ENCODE data around the gene PCDHGA9. TPM values are rescaled to one million over a fixed set of nuclear protein-coding genes. Genes with fewer than 3 reads are reported as not detected.
"Not testable (repeated sequence)": the region's sequence is repeated elsewhere in the genome, so short reads cannot be mapped to it uniquely, and the experiment has no call there.

Gene PCDHGA9
- total RNA-seq, 4 donors from 2014 or later, result 8.4 to 13.8 (median 11.9) TPM

DNA sequence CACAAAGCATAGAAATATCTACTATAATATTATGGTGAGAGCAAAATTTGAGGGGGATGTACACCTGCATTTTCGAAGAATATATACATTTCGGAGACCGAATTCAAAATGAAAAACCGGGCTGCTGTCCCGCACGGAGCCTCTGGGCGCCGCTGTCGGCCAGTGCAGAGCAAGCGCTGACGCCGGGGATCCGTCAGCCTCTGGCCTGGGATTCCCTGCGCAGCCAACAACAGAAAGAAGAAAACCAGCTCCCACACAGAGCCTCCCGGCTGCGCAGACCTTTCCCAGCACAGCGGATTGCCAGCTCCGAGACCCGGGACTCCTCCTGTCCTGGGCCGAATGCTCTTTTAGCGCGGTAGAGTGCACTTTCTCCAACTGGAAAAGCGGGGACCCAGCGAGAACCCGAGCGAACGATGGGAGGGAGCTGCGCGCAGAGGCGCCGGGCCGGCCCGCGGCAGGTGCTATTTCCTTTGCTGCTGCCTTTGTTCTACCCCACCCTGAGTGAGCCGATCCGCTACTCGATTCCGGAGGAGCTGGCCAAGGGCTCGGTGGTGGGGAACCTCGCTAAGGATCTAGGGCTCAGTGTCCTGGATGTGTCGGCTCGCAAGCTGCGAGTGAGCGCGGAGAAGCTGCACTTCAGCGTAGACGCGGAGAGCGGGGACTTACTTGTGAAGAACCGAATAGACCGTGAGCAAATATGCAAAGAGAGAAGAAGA, 5.4 kb downstream of the PCDHGA9 start, which contains the start of gene PCDHGB6:
PCDHGB6 (plus strand) TSS at position 232 of the 716 bp plus-strand sequence; CDS start at position 414, 182 bp downstream.
- not testable (repeated sequence) for DNase-seq (ENCODE audit: low spot score in 2 of 2); H3K27me3 ChIP-seq; H3K27ac ChIP-seq; H3K4me1 ChIP-seq
- Histone ChIP-seq H3K4me3 (peak within 1 kb of the TSS in 3 of 4 donors; percentile 7 to 42 (median 16)), H3K36me3 (peaks cover 0 to 42% (median 0%) of the 10 kb centered on the region in 3 donors), H3K9me3 (peaks cover 3 to 99% (median 46%) of the 10 kb centered on the region in 4 donors)
- TF ChIP-seq, protein P1, sequence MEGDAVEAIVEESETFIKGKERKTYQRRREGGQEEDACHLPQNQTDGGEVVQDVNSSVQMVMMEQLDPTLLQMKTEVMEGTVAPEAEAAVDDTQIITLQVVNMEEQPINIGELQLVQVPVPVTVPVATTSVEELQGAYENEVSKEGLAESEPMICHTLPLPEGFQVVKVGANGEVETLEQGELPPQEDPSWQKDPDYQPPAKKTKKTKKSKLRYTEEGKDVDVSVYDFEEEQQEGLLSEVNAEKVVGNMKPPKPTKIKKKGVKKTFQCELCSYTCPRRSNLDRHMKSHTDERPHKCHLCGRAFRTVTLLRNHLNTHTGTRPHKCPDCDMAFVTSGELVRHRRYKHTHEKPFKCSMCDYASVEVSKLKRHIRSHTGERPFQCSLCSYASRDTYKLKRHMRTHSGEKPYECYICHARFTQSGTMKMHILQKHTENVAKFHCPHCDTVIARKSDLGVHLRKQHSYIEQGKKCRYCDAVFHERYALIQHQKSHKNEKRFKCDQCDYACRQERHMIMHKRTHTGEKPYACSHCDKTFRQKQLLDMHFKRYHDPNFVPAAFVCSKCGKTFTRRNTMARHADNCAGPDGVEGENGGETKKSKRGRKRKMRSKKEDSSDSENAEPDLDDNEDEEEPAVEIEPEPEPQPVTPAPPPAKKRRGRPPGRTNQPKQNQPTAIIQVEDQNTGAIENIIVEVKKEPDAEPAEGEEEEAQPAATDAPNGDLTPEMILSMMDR (IDR thresholded peaks at IDR 0.05), result peak; percentile 9 to 53 (median 41)
- 13% methylated on average over 37 to 41 of the region's 51 CpGs for WGBS, 2 donors

DNA sequence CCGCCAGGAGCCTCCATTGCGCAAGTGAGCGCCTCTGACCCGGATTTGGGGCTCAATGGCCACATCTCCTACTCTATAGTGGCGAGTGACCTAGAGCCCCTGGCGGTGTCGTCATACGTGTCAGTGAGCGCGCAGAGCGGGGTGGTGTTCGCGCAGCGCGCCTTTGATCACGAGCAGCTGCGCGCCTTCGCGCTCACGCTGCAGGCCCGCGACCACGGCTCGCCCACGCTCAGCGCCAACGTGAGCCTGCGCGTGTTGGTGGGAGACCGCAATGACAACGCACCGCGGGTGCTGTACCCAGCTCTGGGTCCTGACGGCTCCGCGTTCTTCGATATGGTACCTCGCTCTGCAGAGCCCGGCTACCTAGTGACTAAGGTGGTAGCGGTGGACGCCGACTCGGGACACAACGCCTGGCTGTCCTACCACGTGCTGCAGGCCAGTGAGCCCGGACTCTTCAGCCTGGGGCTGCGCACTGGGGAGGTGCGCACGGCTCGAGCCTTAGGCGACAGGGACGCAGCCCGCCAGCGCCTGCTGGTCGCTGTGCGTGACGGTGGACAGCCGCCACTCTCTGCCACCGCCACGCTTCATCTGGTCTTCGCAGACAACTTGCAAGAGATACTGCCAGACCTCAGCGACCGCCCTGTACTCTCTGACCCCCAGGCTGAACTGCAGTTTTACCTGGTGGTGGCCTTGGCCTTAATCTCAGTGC, 7.2 kb downstream of the PCDHGA9 start:
- peaks cover 5 to 99% (median 48%) of the 10 kb centered on the region in 4 donors for H3K9me3 ChIP-seq
- H3K27me3 ChIP-seq, result no peaks in the 10 kb centered on the region
- 28% methylated on average over 20 to 48 of the region's 64 CpGs for WGBS, 2 donors
- H3K4me1 ChIP-seq, result peaks cover 0 to 4% (median 0%) of the 10 kb centered on the region in 4 donors
- no peak overlapping the region for H3K27ac ChIP-seq
- no peak overlapping the region for H3K4me3 ChIP-seq
- H3K36me3 ChIP-seq, result peaks cover 0 to 40% (median 0%) of the 10 kb centered on the region in 3 donors
- no peak for TF ChIP-seq POLR2A (IDR thresholded peaks at IDR 0.05)
- no peak for TF ChIP-seq EP300 (IDR thresholded peaks at IDR 0.05)
- TF ChIP-seq, protein P1 (IDR thresholded peaks at IDR 0.05), result no peak
- no peak for DNase-seq (ENCODE audit: low spot score in 2 of 2)

DNA sequence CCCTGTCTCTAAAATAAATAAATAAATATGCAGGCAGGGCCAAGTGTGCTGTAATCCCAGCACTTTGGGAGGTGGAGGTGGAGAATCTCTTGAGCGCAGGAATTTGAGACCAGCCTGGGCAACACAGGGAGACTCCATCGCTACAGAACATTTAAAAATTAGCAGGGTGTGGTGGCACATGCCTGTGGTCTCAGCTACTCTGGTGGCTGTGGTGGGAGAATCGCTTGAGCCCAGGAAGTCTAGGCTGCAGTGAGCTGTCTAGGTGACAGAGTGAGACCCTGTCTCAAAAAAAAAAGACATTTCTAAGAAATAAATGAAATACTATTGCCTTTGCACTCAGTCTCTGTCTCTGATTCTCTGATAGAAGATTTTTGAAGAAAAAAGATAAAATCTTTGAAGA, 9.0 kb downstream of the PCDHGA9 start:
- Histone ChIP-seq H3K4me1 (peaks cover 0 to 4% (median 0%) of the 10 kb centered on the region in 4 donors), H3K27me3 (no peaks in the 10 kb centered on the region), H3K36me3 (peaks cover 0 to 34% (median 0%) of the 10 kb centered on the region in 3 donors), H3K9me3 (peaks cover 5 to 99% (median 45%) of the 10 kb centered on the region in 4 donors), H3K27ac (no peak overlapping the region), H3K4me3 (no peak overlapping the region)
- TF ChIP-seq, protein P1 (IDR thresholded peaks at IDR 0.05), result no peak
- DNase-seq (ENCODE audit: low spot score in 2 of 2), result no peak
- WGBS, 2 donors, result 61 to 73% methylated on average over 3 of the region's 3 CpGs

DNA sequence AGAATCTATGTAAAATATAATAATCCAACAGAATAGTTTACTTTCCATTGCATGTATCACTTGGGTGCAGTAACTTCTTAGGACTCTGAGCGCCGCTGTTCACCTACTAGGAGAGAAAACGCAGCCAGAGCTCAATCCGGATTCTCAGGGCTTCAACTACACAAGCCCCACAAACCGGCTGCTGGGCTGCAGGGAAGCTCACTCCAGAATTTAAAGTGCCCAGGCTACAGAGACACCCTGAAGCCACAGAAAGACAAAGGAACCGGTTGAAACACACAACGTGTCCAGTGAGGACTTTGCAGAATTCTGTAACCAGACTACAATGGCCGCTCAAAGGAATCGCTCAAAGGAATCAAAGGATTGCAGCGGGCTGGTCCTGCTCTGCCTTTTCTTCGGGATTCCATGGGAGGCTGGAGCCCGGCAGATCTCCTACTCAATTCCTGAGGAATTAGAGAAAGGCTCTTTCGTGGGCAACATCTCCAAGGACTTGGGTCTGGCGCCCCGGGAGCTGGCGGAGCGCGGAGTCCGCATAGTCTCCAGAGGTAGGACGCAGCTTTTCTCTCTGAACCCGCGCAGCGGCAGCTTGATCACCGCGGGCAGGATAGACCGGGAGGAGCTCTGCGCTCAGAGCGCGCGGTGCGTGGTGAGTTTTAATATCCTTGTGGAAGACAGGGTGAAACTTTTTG, 10.4 kb downstream of the PCDHGA9 start, which contains the start of gene PCDHGA10:
PCDHGA10 (plus strand) TSS at position 134 of the 686 bp plus-strand sequence; CDS start at position 323, 189 bp downstream.
- 14 to 20% methylated on average over 29 to 31 of the region's 31 CpGs for WGBS, 2 donors
- peaks cover 0 to 30% (median 0%) of the 10 kb centered on the region in 3 donors for H3K36me3 ChIP-seq
- H3K27ac ChIP-seq, result no peak within 1 kb of the TSS
- peak in 1 of 2 donors; percentile 38 for DNase-seq (ENCODE audit: low spot score in 2 of 2)
- peaks cover 0 to 9% (median 0%) of the 10 kb centered on the region in 4 donors for H3K4me1 ChIP-seq
- no peaks in the 10 kb centered on the region for H3K27me3 ChIP-seq
- no peak for TF ChIP-seq EP300 (IDR thresholded peaks at IDR 0.05)
- TF ChIP-seq, protein P1 (IDR thresholded peaks at IDR 0.05), result peak; percentile 10 to 32 (median 15)
- TF ChIP-seq POLR2A (IDR thresholded peaks at IDR 0.05), result no peak
- H3K4me3 ChIP-seq, result peak within 1 kb of the TSS in 2 of 4 donors; percentile 34 to 37
- H3K9me3 ChIP-seq, result peaks cover 5 to 100% (median 44%) of the 10 kb centered on the region in 4 donors

All from tibial nerve (tissue), 4 donors.